Activated naive CD8-positive, alpha-beta T cell treated with anti-CD3 and anti-CD28 coated beads, Interleukin-2, amount 10 ng/mL, durations not matched to agents 7 days and 5 days (primary cell): ENCODE measurements around the gene POM121L12. TPM values are rescaled to one million over a fixed set of nuclear protein-coding genes. Genes with fewer than 3 reads are reported as not detected.

Source experiments
- ATAC-seq: fragments of 150-1000 bp; cut with Tn5 transposase; one replicate; pipeline ENCODE4 v1.10.0; 2021; ENCODE audit warnings: low read depth, moderate library complexity
- POLR2A ChIA-PET: fragments of 350-600 bp; sonication (Branson Sonifier 250); formaldehyde crosslinking; loops from one replicate; lab custom pipeline; 2021; ENCODE audit warnings: antibody characterized with exemption; lab: Charles Lee
- DNase-seq: peaks from one replicate; pipeline ENCODE4 v3.0.0; 2021
- H3K27ac Mint-ChIP-seq: one replicate; pipeline ENCODE4 v1.8.0; 2022; ENCODE audit warnings: mild to moderate bottlenecking, mixed read lengths
- H3K27me3 Mint-ChIP-seq: one replicate; pipeline ENCODE4 v1.8.0; 2022; ENCODE audit warnings: mild to moderate bottlenecking, moderate library complexity, mixed read lengths
- H3K36me3 Mint-ChIP-seq: one replicate; pipeline ENCODE4 v1.8.0; 2021; ENCODE audit warnings: mild to moderate bottlenecking, mixed read lengths
- H3K4me1 Mint-ChIP-seq: one replicate; pipeline ENCODE4 v1.8.0; 2021; ENCODE audit warnings: mixed read lengths
- H3K4me3 Mint-ChIP-seq: one replicate; pipeline ENCODE4 v1.8.0; 2022; ENCODE audit warnings: mild to moderate bottlenecking, moderate library complexity, mixed read lengths
- H3K9me3 Mint-ChIP-seq: one replicate; pipeline ENCODE4 v1.8.0; 2021; ENCODE audit warnings: mixed read lengths
- total RNA-seq, 2 experiments: library from RNA; stranded (reverse); gene quantifications; one replicate each; pipeline ENCODE4 v1.2.3, GENCODE V29; 2021

Gene POM121L12
- not detected for total RNA-seq

DNA sequence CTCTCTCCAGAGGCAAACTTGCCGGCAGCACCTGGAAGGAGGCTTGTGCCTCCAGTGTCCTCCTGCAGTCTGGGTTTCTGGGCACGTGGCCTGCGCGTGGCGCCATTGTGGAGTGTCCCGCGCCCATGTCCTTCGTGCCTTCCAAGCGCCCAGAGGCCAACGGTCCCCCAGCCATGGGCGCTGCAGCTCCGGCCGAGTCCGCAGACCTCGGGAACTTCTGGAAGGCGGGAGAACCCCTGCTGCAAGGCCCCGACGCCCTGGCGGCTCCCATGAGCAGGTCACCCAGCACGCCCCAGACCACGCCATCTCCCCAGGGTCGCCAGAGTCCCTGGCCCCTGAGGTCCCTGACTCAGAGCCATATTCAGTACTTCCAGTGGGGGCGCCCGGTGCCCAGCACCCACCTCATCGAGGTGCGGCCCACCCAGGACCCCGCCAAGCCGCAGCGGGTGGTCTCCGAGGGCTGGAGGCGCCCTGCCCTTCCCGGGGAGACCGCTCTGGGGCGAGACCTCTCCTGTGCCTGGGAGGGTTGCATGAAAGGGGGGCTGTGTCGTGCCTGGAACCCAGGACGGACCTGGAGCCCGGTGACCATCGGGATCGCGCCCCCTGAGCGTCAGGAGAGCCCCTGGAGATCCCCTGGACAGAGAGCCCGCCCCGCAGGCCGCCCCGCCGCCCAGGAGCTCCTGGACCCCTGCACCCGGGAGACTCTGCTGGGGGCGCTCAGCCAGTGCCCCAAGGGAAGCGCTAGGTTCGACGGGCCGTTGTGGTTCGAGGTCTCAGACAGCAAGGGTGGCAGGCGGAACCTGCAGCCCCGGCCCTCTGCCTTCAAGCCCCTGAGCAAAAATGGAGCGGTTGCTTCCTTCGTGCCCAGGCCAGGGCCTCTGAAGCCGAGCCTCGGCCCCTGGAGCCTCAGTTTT, at the start of gene POM121L12:
Gene POM121L12 (plus strand): TSS at position 135 of the 914 bp plus-strand sequence. CDS start 39 bp downstream, at position 174.
- H3K27ac Mint-ChIP-seq: no peak within 1 kb of the TSS
- DNase-seq (no peak), ATAC-seq (no peak)
- H3K36me3 Mint-ChIP-seq: no peaks in the 10 kb centered on the region
- H3K4me3 Mint-ChIP-seq: no peak within 1 kb of the TSS
- no peaks in the 10 kb centered on the region for H3K4me1 Mint-ChIP-seq
- H3K27me3 Mint-ChIP-seq: no peaks in the 10 kb centered on the region
- POLR2A ChIA-PET: no interaction called here
- H3K9me3 Mint-ChIP-seq: peaks cover 12% of the 10 kb centered on the region

DNA sequence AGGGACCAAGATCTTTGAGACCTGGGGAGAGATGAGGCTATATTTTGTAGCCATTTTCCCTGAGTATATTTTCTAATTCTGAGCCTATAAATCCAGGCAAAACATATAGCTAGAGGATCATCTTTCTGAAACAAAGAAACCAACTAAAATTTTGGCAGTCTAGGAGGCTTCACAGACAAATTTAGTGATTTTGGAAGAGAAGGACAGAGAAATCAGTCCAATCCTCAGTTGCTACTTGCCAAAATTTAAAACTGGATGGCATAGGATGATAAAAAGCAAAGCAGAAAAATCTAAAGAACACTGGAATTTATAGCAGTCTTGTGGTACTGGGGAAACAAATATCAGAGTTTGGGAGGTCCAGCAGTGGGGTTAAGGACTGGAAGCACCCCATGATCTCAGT, 43.4 kb upstream of the POM121L12 start:
- Mint-ChIP-seq H3K27me3 (no peaks in the 10 kb centered on the region), H3K27ac (no peak overlapping the region), H3K4me1 (no peaks in the 10 kb centered on the region), H3K9me3 (peaks cover 17% of the 10 kb centered on the region), H3K4me3 (no peak overlapping the region), H3K36me3 (no peaks in the 10 kb centered on the region)
- DNase-seq: no peak
- POLR2A ChIA-PET: no interaction called here
- no peak for ATAC-seq

DNA sequence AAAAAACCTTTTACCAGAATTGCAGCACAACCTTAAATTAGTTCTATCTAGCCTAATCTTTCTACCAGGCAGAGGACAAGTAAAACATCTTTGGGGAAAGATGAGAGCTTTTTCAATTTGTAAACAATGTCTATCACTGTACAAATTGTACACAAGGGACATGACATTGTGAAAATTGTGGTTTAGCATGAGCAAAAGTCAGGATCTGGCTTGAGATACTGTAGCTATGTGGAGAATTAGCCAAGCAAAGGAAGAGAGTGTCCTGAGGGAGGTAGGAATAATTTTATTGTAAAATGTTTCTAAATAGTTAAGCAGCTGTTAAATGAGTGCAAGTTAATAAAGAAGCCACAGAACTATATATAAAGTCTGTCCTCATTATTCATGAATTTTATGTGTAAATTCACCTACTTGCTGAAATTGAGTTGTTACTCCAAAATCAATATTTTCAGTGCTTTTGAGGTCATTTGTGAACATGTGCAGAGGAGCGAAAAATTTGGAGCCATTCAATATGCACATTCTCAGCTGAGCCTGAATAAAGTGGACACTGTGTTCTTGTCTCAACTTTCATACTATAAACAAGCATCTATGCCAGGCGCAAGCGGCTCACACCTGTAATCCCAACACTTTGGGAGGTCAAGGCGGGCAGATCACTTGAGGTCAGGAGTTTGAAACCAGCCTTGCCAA, 42.8 kb upstream of the POM121L12 start:
- Mint-ChIP-seq H3K27ac (no peak overlapping the region), H3K36me3 (no peaks in the 10 kb centered on the region), H3K4me3 (no peak overlapping the region), H3K9me3 (peaks cover 17% of the 10 kb centered on the region), H3K27me3 (no peaks in the 10 kb centered on the region), H3K4me1 (no peaks in the 10 kb centered on the region)
- DNase-seq (no peak), ATAC-seq (no peak)
- POLR2A ChIA-PET: no interaction called here

DNA sequence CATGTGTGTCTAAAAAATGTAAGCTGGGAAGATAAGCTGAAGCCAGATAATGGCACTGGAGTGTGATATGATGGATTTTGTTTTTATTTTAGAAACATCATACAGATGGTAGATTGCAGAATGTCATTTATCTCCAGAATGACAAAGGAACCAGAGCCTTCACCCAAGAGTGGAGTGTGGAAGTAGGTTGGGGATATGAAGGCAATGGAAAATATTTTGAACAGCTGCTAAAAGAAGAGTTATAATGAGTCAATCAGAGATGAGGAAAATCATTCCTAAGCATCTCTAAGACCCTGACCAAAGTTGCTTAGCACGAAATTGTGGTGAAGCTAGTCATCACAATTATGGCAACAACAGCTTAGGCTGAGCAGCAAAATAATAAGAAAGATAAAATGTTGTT, 39.8 kb upstream of the POM121L12 start:
- H3K27ac Mint-ChIP-seq: no peak overlapping the region
- H3K27me3 Mint-ChIP-seq: no peaks in the 10 kb centered on the region
- no peak overlapping the region for H3K4me3 Mint-ChIP-seq
- no peaks in the 10 kb centered on the region for H3K4me1 Mint-ChIP-seq
- H3K9me3 Mint-ChIP-seq: peaks cover 13% of the 10 kb centered on the region
- DNase-seq (no peak), ATAC-seq (no peak)
- no peaks in the 10 kb centered on the region for H3K36me3 Mint-ChIP-seq
- POLR2A ChIA-PET: no interaction called here

DNA sequence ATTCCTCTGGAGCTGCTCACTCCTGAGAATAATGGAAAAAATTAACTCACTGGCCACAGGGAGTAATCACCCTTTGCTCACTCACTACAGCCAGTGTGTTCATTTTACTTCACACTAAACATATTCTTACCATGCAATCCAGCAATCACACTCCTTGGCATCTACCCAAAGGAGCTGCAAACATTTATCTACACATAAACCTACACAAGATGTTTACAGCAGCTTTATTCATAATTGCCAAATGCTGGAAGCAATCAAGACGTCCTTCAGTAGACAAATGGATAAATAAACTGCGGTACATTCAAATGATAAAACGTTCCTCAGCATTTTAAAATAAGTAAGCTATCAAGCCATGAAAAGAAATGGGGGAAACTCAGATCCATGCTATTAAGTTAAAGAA, 34.2 kb upstream of the POM121L12 start:
- H3K36me3 Mint-ChIP-seq: no peaks in the 10 kb centered on the region
- DNase-seq (no peak), ATAC-seq (no peak)
- H3K9me3 Mint-ChIP-seq: peaks cover 3% of the 10 kb centered on the region
- H3K4me1 Mint-ChIP-seq: no peaks in the 10 kb centered on the region
- H3K27me3 Mint-ChIP-seq: no peaks in the 10 kb centered on the region
- no peak overlapping the region for H3K4me3 Mint-ChIP-seq
- H3K27ac Mint-ChIP-seq: no peak overlapping the region
- POLR2A ChIA-PET: no interaction called here

DNA sequence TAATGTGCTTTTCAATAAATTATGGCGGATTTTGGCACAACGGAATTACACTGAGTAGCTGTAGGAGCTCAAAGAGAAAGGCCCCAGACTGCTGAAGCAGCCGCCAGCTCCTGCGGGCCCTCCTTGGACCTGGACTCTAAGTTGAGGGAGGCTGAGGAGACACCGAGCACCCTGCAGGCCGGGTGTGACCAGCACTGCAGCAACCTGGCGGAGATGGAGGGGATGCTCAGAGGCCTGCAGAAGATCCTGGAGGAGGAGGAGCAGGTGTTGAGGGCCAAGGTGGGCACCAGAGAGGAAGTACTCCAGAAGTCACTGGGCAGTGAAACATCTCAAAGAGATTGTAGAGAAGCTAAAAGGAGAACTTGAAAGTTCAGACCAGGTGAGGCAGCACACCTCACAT, 33.0 kb upstream of the POM121L12 start:
- Mint-ChIP-seq H3K27me3 (no peaks in the 10 kb centered on the region), H3K9me3 (peaks cover 6% of the 10 kb centered on the region), H3K27ac (no peak overlapping the region), H3K4me3 (no peak overlapping the region), H3K4me1 (no peaks in the 10 kb centered on the region), H3K36me3 (no peaks in the 10 kb centered on the region)
- DNase-seq (no peak), ATAC-seq (no peak)
- POLR2A ChIA-PET: no interaction called here

DNA sequence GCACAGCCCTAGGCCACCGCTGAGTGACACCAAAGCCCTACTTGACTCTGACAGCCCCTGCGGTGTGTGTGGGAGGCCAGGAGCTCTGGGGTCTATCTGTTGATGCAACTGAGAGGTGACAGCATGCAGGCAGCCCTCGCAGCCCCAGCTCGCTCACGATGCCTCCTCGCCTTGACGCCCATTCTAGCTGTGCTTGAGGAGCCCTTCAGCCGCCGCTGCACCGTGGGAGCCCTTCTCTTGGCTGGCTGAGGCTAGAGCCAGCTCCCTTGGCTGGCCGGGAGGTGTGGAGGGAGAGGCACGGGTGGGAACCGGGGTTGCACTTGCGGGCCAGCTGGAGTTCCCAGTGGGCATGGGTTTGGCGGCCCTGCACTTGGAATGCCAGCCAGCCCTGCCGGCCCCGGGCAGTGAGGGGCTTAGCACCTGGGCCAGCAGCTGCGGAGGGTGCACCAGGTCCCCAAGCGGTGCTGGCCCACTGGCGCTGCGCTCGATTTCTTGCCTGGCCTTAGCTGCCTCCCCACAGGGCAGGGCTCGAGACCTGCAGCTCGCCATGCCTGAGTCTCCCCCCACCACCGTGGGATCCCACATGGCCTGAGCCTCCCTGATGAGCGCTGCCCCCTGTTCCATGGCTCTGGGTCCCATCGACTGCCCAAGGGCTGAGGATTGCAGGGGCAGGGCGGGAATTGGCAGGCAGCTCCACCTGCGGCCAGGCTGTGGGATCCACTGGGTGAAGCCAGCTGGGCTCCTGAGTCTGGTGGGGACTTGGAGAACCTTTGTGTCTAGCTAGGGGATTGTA, 31.6 kb upstream of the POM121L12 start:
- Mint-ChIP-seq H3K36me3 (no peaks in the 10 kb centered on the region), H3K27ac (no peak overlapping the region), H3K4me3 (no peak overlapping the region), H3K4me1 (no peaks in the 10 kb centered on the region), H3K9me3 (peaks cover 5% of the 10 kb centered on the region), H3K27me3 (no peaks in the 10 kb centered on the region)
- DNase-seq: no peak
- ATAC-seq: no peak
- POLR2A ChIA-PET: no interaction called here

DNA sequence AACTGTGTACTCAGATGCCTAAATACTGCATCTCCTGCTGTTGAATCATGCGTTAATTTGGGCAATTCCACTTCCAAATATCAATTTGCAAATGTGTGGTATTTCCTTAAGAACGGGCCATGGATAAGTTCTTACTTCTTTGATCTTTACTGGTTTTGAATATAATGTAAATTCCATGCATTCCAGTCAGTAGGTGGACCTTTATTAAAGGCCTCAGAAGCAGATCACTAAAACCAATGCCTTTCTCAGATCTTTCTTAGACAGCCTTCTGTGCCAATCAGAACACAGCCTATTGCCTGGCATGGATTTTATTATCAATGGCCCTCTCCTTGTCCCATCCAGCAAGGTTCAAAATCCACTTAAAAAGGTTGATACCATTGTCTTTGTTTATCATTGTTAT, 21.5 kb upstream of the POM121L12 start:
- no peak for ATAC-seq

DNA sequence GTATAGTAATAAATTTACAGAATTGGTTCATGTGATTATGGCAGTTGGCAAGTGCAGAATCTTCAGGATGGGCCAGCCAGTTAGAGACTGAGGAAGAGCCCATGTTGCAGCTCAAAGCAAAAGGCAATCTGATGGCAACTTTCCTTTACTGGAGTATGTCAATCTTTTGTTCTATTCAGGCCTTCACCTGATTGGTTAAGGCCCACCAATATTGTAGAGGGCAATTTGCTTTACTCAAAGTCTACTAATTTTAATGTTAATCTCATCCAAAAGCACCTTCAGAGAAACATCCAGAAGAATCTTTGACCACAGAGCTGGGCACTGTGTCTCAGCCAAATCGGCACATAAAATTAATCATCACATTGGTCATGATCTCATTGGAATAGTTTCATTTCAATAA, 20.0 kb upstream of the POM121L12 start:
- Mint-ChIP-seq H3K4me3 (no peak overlapping the region), H3K9me3 (peaks cover 5% of the 10 kb centered on the region)
- POLR2A ChIA-PET: no interaction called here

More for the DNA sequence above, 21.5 kb upstream of the POM121L12 start:
- Mint-ChIP-seq H3K27ac (no peak overlapping the region), H3K4me3 (no peak overlapping the region), H3K36me3 (no peaks in the 10 kb centered on the region), H3K9me3 (peaks cover 8% of the 10 kb centered on the region), H3K4me1 (no peaks in the 10 kb centered on the region), H3K27me3 (no peaks in the 10 kb centered on the region)
- POLR2A ChIA-PET: no interaction called here
- DNase-seq: no peak

DNA sequence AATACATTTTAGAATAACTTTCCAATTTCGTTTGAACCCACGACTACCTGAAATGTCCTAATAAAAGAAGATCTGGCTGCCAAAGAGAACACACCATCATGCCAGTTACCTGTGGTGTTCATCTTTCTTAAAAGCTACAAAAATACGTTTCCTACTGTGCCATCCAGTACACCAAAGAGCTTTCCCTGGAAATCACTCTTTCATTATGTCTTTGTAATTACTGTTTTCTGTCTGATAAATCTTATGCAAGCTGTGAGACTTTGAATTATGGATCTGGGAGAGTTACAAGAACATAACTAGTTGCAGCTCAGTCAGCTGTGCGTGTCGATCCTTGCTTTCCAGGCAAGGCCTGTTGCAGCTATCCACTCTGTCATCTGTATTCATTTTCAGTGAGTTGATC, 12.5 kb upstream of the POM121L12 start:
- no peak overlapping the region for H3K4me3 Mint-ChIP-seq
- H3K9me3 Mint-ChIP-seq: peaks cover 1% of the 10 kb centered on the region
- H3K4me1 Mint-ChIP-seq: no peaks in the 10 kb centered on the region
- H3K27ac Mint-ChIP-seq: no peak overlapping the region
- H3K36me3 Mint-ChIP-seq: no peaks in the 10 kb centered on the region
- no peaks in the 10 kb centered on the region for H3K27me3 Mint-ChIP-seq
- DNase-seq: no peak
- no peak for ATAC-seq
- POLR2A ChIA-PET: no interaction called here

More for the DNA sequence above, 20.0 kb upstream of the POM121L12 start:
- Mint-ChIP-seq H3K36me3 (no peaks in the 10 kb centered on the region), H3K27ac (no peak overlapping the region), H3K27me3 (no peaks in the 10 kb centered on the region), H3K4me1 (no peaks in the 10 kb centered on the region)
- DNase-seq (no peak), ATAC-seq (no peak)

DNA sequence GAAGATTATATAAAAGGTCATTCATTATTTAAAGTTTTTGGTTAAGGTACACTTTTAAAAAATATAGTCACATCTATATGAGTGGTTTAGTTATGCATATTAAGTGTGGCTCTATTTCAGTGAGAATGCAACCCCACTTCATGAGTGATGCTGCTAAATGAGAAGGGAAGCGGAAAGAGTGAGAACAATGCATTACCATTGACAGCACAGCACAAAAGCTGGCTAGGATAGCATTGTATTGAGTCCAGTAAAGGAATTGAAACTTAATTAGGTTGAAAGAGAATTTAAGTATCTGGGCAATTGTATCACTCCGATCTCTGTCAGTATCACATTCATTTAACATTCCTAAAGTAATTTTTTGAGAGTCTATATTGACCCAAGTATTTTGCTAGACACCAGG, 13.2 kb downstream of the POM121L12 start:
- Mint-ChIP-seq H3K4me3 (no peak overlapping the region), H3K27me3 (no peaks in the 10 kb centered on the region), H3K36me3 (no peaks in the 10 kb centered on the region), H3K9me3 (peaks cover 11% of the 10 kb centered on the region), H3K27ac (no peak overlapping the region), H3K4me1 (no peaks in the 10 kb centered on the region)
- no peak for DNase-seq
- POLR2A ChIA-PET: no interaction called here
- ATAC-seq: no peak

DNA sequence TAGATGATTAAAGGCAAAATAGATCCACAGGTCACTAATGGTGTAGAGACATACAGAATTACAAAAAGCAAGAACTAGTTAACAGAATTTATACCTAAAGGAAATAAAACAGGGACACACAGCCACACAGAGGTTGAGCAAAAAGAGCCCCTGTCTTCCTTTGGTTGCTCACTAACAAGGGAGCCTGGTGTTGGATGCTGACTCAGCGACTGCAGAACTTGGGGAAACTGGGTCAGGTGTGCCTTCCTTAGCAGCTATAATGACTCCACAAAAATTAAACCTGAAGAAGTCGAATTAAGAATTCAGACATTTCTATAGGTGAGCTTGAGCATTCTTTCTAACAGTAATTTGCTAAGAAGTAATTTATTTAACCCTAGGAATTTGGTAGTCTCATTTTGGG, 15.0 kb downstream of the POM121L12 start:
- ATAC-seq (no peak), DNase-seq (no peak)
- no peak overlapping the region for H3K4me3 Mint-ChIP-seq
- peaks cover 9% of the 10 kb centered on the region for H3K9me3 Mint-ChIP-seq
- no peaks in the 10 kb centered on the region for H3K4me1 Mint-ChIP-seq
- H3K27me3 Mint-ChIP-seq: no peaks in the 10 kb centered on the region
- H3K27ac Mint-ChIP-seq: no peak overlapping the region
- POLR2A ChIA-PET: no interaction called here
- H3K36me3 Mint-ChIP-seq: no peaks in the 10 kb centered on the region

DNA sequence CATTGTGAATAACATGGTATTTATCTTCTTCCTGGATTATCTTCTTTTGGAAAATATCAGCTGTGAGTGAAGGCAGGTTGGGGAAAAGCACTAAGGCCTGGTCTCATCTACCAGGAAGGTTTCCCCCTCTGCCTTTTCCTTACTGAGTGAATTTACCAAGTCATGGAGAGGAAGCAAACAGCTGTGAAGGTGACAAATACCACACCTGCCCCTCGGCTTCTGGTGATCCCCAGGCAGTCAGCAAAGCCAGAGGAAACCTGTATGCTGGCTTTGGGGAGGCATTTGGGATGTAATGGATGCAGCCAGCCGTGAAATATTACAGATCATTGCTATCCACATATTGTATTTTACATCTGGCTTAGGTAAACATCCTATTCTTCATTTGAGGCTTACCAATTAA, 24.2 kb downstream of the POM121L12 start:
- Mint-ChIP-seq H3K4me1 (no peaks in the 10 kb centered on the region), H3K36me3 (no peaks in the 10 kb centered on the region), H3K9me3 (peaks cover 4% of the 10 kb centered on the region), H3K27ac (no peak overlapping the region), H3K4me3 (no peak overlapping the region), H3K27me3 (no peaks in the 10 kb centered on the region)
- DNase-seq (no peak), ATAC-seq (no peak)
- POLR2A ChIA-PET: no interaction called here
